BE2C (cell line): ENCODE data around the gene KIRREL3.

Source experiments
- DNase-seq: peaks from one replicate; pipeline ENCODE4 v3.0.0-alpha.2; 2020
- H3K27me3 ChIP-seq: fragments of 250-450 bp; sonication (Bioruptor Pico); 2 replicates; pipeline ENCODE4 v1.5.1; 2020; ENCODE audit warnings: mild to moderate bottlenecking
- H3K36me3 ChIP-seq: fragments of 250-450 bp; sonication (Bioruptor Pico); 2 replicates; pipeline ENCODE4 v1.5.1; 2020; ENCODE audit warnings: mild to moderate bottlenecking
- H3K4me1 ChIP-seq: fragments of 250-450 bp; sonication (Bioruptor Pico); 2 replicates; pipeline ENCODE4 v1.5.1; 2020
- H3K4me3 ChIP-seq: 2 replicates; pipeline ENCODE4 v1.5.1; 2011; ENCODE audit warnings: low read depth, low read length
- H3K9me3 ChIP-seq: fragments of 250-450 bp; sonication (Bioruptor Pico); 2 replicates; pipeline ENCODE4 v1.5.1; 2020
- TF ChIP-seq, protein P1 (sequence below): IDR thresholded peaks from 2 replicates; pipeline ENCODE4 v1.5.1; 2012; ENCODE audit warnings: mild to moderate bottlenecking, low read depth, low read length

Gene KIRREL3

DNA sequence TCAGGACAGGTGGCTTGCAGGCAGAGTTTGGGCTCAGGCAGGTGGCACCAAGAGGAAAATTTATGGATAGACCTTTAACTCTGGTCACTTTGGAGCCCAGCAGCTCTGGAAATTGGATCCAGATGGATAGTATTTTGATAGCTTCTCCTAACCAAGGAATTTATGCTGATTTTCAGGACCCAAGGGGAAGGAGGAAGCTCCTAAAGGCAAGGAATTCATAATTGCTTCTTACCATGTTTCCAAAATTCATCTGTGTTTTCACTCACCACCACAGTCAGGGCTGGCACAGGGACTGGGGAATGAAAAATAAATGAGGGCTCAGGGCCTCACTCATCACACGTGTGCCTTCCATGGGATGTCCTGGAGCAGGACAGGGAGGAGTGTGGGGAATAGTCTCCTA lies 327.3 kb downstream of the KIRREL3 start:
- H3K9me3 ChIP-seq, result no peaks in the 10 kb centered on the region
- H3K4me1 ChIP-seq, result no peaks in the 10 kb centered on the region
- DNase-seq, result no peak
- H3K4me3 ChIP-seq, result no peak overlapping the region
- no peaks in the 10 kb centered on the region for H3K36me3 ChIP-seq
- peaks cover 14% of the 10 kb centered on the region for H3K27me3 ChIP-seq
- TF ChIP-seq, protein P1, sequence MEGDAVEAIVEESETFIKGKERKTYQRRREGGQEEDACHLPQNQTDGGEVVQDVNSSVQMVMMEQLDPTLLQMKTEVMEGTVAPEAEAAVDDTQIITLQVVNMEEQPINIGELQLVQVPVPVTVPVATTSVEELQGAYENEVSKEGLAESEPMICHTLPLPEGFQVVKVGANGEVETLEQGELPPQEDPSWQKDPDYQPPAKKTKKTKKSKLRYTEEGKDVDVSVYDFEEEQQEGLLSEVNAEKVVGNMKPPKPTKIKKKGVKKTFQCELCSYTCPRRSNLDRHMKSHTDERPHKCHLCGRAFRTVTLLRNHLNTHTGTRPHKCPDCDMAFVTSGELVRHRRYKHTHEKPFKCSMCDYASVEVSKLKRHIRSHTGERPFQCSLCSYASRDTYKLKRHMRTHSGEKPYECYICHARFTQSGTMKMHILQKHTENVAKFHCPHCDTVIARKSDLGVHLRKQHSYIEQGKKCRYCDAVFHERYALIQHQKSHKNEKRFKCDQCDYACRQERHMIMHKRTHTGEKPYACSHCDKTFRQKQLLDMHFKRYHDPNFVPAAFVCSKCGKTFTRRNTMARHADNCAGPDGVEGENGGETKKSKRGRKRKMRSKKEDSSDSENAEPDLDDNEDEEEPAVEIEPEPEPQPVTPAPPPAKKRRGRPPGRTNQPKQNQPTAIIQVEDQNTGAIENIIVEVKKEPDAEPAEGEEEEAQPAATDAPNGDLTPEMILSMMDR, result no peak

DNA sequence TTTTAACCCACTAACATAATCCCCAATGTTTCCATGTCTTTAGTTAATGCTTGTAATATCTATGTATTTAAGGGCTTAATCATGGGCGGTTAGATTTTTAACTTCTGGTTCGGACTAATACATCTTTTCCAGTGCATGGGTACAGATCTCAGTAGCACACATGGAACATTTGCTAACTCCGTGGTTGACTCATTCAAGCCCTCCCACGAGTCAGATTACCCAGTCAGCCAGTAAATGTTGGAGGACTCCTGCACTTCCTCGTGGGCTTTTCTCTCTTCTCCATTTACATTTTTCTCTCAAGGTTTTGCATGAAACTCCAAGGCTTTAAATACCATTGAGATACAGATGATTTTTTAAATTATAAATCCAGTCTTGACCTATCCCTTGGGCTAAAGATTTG lies 331.2 kb downstream of the KIRREL3 start:
- DNase-seq, result no peak
- no peak overlapping the region for H3K4me3 ChIP-seq
- H3K27me3 ChIP-seq, result peaks cover 26% of the 10 kb centered on the region
- TF ChIP-seq, protein P1, result no peak
- H3K4me1 ChIP-seq, result no peaks in the 10 kb centered on the region
- no peaks in the 10 kb centered on the region for H3K9me3 ChIP-seq
- no peaks in the 10 kb centered on the region for H3K36me3 ChIP-seq

DNA sequence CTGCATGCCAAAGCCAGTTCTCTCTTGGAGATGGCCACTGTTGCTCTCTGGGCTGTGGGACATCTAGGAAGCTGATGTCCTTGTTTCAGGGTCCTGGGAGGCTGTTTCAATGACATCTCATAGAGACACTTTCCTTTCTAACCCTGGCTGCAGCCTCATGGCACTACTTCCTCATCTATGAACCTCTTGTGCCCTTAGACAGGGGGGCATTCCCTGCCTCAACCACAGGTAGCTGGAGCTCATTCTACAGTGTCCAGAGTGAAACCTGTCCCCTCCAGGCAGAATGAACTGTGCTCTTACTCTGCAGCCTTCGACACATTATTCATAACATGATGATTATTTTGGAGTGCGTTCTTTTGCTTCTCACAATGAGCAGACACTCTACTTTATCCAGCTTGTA lies 335.9 kb downstream of the KIRREL3 start:
- Histone ChIP-seq H3K27me3 (peaks cover 14% of the 10 kb centered on the region), H3K9me3 (no peaks in the 10 kb centered on the region), H3K36me3 (no peaks in the 10 kb centered on the region), H3K4me3 (no peak overlapping the region), H3K4me1 (peaks cover 10% of the 10 kb centered on the region)
- TF ChIP-seq, protein P1, result no peak
- no peak for DNase-seq

DNA sequence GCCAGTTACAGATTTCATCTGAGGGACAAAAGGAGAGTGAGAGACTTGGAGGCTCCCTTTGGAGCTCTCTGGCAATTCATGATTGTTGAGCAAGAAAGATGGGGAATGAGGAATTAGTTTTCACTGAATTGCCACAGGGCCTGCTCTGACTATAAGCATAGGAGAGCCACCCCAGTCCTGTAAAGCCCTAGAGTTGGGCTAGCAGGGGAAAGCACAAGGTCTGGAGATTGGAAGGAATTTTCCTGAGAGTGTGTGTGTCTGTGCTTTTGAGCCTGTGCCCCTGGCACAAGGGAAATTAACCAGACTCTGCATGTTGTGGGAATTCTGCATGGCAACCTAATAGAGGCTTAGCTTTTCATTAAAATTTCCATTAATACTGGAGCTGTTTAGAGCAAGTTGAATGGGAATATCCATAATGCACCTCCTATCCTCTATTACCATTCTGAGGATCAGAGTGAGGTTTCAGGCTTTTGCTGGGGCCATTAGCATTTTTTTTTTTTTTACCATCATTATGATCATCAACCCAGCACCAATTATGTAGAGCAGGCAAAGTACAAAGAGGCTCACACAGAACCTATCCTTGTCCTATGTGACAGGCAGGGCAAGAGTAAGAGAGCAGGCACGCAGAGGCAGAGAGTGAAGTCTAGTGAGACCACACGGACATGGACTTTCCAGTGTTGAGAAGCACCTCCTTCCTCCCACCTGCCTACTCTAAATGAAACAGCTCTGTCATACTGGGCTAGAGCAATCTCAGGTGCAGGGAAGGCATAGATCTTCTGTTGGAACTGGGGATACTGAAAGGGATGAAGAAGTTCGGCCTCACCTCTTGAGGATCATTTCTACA lies 336.6 kb downstream of the KIRREL3 start:
- H3K4me1 ChIP-seq, result peaks cover 11% of the 10 kb centered on the region
- H3K4me3 ChIP-seq, result no peak overlapping the region
- no peaks in the 10 kb centered on the region for H3K9me3 ChIP-seq
- TF ChIP-seq, protein P1, result no peak
- no peak for DNase-seq
- H3K27me3 ChIP-seq, result peaks cover 14% of the 10 kb centered on the region
- H3K36me3 ChIP-seq, result no peaks in the 10 kb centered on the region

DNA sequence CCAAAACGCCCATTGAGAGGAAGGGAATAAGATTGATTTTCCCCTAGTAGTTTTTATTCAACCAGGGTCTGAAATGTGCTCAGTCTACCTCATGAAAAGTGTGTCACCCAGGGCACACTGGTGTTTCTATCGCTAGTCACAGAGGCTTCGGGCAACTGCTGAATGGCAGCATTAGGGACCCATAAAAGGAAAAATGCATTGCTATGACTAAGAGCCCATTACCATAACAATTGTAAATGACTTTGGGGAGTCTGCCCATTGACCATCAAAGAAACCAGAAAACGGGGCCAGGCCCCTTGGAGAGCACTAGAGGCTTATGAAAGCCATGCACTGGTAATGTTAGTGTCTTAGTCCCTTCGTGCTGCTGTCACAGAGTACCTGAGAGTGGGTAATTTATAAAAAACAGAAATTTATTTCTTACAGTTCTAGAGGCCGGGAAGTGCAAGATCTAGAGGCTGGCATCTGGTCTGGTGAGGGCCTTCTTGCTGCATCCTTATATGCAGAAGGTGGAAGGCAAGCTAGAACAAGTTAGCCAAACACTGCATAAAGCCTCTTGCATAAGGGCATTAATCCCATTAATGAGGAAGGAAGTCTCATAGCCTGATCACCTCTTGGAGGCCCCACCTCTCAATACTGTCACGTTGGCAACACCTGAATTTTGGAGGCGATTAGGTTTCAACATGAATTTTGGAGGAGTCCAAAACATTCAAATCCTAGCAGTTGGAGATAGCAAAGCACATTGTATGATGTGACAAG lies 338.4 kb downstream of the KIRREL3 start:
- Histone ChIP-seq H3K27me3 (0 out of 2 replicates have a peak, but pooled peaks cover 2% of the 10 kb centered on the region), H3K4me1 (peaks cover 11% of the 10 kb centered on the region), H3K4me3 (no peak overlapping the region), H3K9me3 (no peaks in the 10 kb centered on the region), H3K36me3 (no peaks in the 10 kb centered on the region)
- TF ChIP-seq, protein P1, result no peak
- no peak for DNase-seq
